ENCODE measurements around the gene NFATC2.

DNA sequence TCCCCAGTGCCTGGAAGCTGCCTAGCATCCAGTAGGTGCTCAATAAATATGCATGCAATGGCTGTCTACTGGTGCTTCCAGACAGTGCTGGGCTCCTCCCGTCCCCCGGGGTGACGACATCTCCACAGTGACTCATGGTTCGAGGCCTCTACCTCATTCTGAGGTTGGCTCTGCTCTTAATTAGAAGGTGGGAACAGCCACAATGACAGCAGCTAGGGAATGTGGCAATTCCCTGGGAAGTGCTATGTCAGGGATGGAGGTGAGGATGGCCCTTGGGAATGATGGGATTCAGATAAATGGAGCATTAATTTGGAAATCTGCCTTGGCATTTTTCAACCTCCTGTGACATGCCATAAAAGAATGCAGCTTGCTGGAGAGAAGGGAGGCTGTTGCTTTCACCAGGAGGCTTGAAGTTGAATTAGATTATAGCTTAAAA, 43.5 kb upstream of the NFATC2 start:
- TF ChIP-seq, protein P1, sequence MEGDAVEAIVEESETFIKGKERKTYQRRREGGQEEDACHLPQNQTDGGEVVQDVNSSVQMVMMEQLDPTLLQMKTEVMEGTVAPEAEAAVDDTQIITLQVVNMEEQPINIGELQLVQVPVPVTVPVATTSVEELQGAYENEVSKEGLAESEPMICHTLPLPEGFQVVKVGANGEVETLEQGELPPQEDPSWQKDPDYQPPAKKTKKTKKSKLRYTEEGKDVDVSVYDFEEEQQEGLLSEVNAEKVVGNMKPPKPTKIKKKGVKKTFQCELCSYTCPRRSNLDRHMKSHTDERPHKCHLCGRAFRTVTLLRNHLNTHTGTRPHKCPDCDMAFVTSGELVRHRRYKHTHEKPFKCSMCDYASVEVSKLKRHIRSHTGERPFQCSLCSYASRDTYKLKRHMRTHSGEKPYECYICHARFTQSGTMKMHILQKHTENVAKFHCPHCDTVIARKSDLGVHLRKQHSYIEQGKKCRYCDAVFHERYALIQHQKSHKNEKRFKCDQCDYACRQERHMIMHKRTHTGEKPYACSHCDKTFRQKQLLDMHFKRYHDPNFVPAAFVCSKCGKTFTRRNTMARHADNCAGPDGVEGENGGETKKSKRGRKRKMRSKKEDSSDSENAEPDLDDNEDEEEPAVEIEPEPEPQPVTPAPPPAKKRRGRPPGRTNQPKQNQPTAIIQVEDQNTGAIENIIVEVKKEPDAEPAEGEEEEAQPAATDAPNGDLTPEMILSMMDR (IDR thresholded peaks at IDR 0.05): no peak
- TF ChIP-seq POLR2A (IDR thresholded peaks at IDR 0.05): no peak
